ENCODE measurements around the gene GAP43.

DNA sequence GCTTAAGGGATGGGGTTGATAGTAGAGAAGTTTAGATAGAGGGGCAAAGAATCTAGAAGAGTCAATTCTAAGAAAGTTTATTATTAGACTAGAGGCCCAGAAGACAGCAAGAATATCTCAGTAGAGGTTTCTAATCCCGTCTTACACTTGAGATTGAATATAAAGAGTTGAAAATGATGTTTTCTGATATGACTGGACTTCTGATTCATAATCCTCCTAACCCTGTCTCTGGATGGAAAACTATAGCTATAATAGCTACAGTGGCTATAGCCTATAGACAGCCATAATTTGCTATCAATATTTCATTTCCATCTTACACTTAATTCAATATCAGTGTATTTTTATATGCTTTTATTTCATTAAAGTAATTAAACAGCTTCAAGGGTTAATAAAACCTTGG is 60.0 kb downstream of the GAP43 start:
- TF ChIP-seq, protein P1, sequence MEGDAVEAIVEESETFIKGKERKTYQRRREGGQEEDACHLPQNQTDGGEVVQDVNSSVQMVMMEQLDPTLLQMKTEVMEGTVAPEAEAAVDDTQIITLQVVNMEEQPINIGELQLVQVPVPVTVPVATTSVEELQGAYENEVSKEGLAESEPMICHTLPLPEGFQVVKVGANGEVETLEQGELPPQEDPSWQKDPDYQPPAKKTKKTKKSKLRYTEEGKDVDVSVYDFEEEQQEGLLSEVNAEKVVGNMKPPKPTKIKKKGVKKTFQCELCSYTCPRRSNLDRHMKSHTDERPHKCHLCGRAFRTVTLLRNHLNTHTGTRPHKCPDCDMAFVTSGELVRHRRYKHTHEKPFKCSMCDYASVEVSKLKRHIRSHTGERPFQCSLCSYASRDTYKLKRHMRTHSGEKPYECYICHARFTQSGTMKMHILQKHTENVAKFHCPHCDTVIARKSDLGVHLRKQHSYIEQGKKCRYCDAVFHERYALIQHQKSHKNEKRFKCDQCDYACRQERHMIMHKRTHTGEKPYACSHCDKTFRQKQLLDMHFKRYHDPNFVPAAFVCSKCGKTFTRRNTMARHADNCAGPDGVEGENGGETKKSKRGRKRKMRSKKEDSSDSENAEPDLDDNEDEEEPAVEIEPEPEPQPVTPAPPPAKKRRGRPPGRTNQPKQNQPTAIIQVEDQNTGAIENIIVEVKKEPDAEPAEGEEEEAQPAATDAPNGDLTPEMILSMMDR (conservative IDR thresholded peaks at IDR 0.05 in 1 of 2, IDR thresholded peaks at IDR 0.05 in 1 of 2; ENCODE audit: low read depth in 1 of 2, low read length in 2 of 2) = no peak
- no peak for TF ChIP-seq EZH2 (IDR thresholded peaks at IDR 0.05; ENCODE audit: low read length, missing control alignments)

Data from fibroblast of lung (primary cell).